Measurements from ENCODE around the gene EDN1.
"Not testable (repeated sequence)": the region's sequence is repeated elsewhere in the genome, so short reads cannot be mapped to it uniquely, and the experiment has no call there.

The EDN1 gene

DNA sequence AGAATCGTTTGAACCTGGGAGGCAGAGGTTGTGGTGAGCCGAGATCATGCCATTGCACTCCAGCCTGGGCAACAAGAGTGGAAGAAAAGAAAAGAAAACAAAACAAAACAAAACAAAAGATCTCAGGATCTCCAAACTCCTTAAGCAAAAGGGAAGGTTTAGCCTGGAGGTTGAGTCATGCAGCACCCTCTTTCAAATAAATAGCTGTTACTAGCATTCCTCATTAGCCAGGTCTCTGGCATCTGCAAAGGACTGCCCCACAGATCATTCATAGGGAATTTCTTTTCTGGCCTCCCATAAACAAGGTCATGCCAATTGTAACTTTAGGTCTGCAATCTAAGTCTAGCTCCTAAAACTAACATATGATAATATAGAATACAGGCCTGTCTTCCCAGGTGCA is 37.2 kb downstream of the EDN1 start:
- no peak for DNase-seq (ENCODE audit: low read depth)

DNA sequence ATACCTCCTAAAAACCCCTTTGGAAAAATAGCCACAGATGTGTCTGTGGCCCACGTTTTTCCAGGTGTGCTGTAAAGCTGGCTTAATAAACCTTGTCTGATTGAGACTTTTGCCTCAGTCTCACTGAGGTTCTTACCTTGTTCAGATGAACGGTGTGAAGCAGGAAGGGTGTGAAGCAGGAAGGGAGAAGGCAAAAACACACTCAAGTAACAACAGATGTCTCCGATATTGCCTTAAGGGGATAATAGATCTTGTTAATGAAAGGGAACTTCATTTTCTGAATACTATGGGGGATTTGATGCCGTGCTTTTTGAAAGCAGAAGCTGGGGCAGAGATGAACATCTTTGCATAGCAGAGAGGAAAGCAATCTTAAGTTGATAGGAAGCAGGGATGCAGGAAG is 37.8 kb downstream of the EDN1 start:
- no peak for DNase-seq (ENCODE audit: low read depth)

DNA sequence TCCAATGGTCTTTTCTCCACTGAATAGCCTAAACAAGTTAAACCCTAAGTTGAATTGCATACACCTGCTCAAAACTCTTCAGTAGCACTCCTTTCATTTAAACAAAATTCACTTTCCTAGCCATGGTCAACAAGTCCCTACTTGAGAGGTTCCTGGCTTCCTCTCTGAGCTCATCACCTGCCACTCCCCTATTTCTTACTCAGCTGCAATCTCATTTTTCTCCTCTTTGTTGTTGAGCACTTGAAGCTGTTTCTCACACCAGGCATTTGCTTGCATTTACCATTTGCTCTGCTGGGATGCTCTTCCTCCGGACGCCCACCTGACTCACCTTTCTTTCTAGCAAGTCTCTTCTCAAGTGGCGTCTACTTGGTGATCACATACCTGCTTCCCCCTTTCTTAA is 38.5 kb downstream of the EDN1 start:
- no peak for DNase-seq (ENCODE audit: low read depth)

DNA sequence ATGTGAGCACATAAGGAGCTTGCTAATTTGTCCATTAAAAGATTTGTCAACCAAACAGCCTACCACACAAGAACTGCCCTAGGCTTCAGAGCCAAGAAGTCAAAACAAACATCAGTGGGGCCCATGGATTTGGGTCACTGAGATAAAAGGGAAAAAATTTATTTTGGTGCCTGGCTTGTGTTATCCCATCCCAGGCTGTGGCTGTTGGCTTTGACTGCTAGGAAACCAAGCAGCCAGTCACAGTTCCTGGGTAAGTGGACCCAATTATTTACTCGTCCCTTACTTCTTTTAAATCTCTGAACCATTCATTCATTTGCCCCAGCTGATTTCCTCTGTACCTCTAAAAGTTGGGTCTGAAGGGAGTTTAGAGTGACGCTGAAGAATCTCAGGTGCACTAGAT is 41.3 kb downstream of the EDN1 start:
- no peak for DNase-seq (ENCODE audit: low read depth)

DNA sequence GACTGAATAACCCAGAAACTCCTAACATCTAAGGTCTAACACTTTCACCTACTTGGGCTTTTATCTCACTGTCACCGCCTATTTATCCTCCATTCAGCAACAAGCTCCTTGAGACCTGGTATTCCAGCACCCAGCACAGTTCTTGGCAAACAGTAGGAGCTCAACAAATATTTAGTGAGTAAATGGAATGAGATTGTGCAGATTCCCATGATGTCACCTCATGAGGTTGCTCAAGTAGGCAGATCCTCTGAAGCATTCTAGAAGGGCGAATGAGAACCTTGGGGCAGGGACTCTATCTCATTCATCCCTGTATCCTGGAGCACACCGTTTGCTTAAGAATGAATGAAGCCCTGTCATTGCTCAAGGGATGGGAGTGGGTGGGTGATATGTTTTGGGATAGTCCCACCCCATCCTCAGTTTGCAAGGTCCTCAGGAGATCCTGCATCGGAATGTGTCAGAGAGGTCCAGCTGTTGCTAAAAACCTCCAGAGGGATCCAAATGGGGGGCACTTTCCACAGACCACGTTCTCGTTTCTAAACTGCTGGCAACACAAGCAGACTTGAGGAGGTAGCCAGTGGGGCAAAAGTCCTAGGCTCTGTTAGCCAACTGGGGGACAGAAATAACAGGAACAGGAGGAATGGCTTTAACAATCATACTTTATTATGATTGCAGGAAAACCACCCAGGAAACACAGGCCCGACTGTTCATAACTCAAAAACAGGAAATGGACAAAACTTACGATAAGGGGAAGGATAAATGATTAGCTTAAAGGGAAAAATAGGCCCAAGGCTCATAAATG is 42.0 kb downstream of the EDN1 start:
- DNase-seq (ENCODE audit: low read depth) = no peak

DNA sequence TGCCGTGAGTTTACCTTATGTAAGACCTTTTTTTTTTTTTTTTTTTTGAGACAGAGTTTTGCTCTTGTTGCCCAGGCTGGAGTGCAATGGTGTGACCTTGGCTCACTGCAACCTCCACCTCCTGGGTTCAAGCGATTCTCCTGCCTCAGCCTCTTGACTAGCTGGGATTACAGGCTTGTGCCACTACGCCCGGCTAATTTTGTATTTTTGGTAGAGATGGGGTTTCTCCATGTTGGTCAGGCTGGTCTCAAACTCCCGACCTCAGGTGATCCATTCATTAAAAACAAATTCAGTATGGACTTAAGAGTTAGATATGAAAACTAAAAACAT is 42.6 kb downstream of the EDN1 start:
- not testable (repeated sequence) for DNase-seq (ENCODE audit: low read depth)

DNA sequence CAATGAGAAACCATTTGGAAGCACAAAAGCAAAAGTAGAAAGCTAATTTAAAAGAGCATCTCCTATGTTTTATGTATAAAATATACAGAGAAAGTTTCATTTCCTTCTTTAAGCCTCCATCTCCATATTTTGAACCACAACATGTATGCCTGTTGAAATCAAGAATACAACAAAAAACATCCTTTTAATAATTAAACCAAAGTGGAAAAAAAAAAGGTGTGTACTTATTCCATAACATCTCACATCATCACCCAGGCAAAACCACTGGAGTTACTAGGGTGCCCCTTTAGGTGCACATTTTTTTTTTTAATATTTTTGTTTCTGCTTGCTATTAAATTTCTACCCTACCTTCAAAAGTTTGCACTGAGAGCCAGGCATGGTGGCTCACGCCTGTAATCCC is 43.0 kb downstream of the EDN1 start:
- DNase-seq (ENCODE audit: low read depth) = no peak

DNA sequence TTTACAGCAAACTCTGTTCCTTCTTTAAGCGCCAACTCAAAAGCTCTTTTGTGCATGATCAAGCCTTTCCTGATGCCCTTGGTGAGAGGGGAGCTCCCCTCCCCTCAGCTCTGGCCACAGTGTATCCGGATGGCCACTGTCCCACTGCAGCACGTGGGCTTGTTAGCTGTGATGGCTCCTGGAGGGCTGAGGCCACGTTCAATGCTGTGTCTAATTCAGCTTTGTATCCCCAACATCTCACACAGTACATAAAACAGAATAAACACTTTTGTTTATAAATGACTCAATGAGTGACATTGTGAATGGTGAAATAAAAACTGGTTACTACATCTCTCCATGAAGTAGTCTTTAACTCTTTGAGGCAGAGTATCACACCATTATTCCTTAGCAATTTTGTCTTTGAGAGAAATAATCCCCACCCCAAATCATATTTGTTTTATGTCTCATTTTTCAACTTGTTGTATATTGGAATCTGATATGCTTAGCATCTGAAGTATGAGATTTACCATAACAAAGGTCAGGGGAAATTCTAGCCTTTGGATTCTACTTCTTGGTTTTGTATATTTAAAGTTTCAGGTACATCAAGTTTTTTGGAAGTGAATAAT is 44.5 kb downstream of the EDN1 start:
- DNase-seq (ENCODE audit: low read depth) = no peak

DNA sequence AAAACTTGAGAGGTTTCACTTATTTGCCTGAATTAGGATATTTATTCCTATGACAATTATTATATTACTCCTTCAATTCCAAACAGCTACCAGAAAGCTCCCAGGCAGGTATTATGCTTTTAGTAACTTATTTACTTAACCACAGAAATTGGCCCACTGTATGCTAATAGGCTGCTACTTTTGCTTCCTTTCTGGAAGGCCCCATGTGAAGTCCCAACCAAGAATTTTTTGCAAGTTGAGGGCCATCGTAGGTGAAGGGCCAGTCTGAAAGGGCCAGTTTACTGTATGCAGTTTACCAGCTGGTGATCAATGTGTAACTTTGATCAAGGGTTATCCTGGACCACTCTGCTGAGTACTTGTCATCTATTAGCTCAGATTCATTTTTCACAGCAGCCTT is 45.0 kb downstream of the EDN1 start:
- no peak for DNase-seq (ENCODE audit: low read depth)

DNA sequence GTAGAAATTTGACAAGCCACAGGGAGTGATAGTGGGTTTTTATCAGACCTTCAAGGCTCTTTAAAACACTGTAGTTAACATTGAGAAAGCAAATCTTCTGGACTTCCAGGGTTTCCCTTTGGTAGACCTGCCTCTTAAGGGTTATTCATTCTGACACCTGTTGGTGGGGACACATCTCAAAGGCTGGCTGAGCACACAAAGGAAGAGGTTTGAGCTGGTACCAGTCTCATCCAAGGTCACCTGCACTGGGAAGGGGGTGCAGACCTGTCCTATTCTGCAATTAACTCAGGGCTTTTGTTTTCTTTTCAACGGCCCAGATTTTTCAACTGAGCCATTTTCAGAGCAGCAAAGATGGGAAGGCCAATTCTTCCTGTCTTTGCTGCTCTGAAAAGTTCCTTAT is 45.6 kb downstream of the EDN1 start:
- DNase-seq (ENCODE audit: low read depth) = no peak

DNA sequence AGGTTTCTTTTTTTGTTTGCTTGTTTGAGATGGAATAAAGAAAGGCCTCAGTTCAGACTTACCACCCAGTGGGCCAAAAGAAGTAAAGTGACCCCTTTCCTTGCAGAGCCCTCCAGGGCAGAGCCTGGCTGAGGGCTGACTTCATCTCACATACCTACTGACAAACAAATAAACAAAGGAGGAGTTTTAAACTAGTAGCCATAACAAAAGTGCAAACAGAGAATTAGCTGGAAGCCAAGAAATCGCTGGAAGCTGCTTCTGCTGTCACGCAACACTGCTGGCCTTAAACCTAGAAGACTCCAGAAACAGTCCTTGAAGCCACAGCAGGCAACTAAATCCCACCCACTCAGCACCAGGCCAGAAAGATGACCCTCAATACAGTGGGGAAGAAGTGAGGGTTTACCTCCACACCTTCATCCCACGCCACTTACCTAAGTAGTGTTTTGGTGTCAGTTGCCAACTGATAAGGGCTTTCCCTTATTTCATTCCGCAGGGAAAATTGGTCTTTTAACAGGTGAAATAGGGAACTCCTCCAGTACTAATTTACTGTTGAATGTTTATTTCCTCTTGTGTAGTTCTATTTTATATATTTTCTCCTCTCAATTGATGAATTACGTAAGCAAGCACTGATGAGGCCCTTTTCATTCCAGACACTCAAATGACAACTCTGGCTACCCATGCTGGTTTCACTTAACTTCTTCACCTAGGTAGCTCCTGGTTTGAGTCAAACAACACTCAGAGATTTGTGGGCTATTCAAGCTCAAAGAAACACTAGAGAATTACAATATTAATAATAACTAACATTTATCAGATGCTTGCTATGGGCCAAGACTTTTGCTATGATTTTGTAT is 46.2 kb downstream of the EDN1 start:
- DNase-seq (ENCODE audit: low read depth) = no peak

DNA sequence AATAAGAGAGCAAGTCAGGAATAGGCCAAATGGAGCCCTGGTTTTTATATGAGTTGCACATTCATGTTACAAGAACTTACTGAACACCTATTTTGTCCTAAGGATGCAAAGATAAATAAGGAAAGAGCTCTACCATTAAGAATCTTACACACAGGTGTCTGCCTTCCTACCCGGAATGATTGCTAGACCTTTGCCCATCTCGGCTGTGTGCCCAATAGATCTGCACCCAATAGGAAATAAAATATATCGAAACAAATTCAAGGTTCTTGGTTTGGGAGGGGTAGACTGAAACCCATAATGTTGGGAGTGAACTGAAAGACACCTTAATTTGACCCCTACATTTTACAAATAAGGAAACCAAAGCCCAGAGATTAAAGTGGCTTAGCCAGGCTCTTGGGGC is 48.9 kb downstream of the EDN1 start:
- no peak for DNase-seq (ENCODE audit: low read depth)

DNA sequence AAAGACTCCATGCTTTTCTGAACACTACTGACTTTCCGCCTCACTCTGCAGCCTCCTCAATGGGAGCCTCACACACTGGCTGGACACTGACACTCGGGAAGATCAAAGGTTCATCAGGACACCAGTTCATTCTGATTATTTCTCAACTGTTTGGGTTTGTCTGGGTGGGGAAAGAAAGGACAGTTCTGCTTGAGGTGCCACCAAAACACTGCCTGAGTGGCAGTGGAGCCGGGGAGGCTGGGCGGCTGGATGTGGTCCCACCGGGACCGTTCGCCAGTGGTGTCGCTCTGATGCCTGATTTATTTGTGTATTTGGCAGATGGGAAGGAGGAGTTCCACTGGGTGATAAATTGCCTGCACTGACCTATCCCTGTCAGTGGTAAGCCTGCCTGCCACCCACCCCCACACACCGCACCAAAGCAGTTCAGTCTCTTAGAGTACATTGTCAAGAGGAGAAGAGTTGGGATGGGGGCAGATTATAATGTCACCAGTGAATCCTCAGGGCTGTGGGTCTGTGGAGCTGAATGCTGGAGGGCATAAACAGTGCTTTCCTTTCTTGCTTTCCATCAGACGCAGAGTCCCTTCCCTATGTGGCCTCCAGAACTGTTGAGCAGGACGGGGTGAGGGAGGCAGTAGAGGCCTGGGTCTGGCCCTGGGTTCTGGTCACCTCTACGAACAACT is 49.8 kb downstream of the EDN1 start:
- no peak for DNase-seq (ENCODE audit: low read depth)

DNA sequence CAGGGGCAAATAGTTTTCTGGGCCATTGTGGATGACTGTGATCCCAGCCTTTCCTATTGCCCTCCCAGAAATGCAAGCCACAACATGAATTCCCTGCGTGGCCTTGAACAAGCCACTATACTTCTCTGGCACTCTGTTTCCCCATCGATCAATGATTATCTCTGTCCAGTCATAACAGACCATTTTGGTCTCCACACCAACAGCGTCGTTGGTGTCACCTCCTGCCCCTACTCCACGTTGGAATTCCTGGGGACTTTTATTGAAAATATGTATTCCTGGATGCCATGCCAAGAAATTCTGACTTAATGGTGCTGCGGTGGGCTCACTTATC is 50.3 kb downstream of the EDN1 start:
- no peak for DNase-seq (ENCODE audit: low read depth)

DNA sequence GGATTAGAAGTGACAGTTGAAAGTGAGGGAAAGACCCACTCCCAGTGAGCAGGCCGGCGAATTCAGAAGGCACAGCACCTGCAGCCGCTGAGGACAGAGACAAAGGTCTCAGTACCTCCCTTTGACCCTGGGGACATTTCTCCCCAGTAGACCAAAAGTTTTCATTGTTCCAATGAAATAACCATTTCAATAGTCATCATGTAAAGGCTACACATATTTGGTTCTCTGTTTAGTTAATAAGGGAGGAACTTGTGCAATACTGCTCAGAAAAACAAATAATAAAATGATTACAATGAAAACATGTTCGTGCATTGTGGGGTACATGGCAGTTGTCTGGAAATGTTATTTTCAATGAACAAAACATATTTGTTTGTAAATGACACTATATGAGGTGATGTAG is 52.5 kb downstream of the EDN1 start:
- no peak for DNase-seq (ENCODE audit: low read depth)

DNA sequence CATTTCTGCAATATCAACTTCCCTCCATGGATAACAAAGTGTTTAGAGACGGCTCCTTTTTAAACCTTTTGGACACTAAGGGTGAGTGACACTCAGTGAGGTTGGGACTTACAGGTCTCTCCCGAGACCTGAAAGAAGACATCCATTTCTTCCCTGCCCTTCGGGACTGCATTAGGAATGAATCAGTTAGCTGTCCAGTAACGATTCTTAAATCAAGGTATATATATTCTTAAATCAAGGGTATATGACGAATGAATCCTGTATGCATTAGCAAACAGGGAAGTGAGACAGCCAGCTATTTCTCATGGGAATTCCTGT is 52.9 kb downstream of the EDN1 start:
- no peak for DNase-seq (ENCODE audit: low read depth)

DNA sequence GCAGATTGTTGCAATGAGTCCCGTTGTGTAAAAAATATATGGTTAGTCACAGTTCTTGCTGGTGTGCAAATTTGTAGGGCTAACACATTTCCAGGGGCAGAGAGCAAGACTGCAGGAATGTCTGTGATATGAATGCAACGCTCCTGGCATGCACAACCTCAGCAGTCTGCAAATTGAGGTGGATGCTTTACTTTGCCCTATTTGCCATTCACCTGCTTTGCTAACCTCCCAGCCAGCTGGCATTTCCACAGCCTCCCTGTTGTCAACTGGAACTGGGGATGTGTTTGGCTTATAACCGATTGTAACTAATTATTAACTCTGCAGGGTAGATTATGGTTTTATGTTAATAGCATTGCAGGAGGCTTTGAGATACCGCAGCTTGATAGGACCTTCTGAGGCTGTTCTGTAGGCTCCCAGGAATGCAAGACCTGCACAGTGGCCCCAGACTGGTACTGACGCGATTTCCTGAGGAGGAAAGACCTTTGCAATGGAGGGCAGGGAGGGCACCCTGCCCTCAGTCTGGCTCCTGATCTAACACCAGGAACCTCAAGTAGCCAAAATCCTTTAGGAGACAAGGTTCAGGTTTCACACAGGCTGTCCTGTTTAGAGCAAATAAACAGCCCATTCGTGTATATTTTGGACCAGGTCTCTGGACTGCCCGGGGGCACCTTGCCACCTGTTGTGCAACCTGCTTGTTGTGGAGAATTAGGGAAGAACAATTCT is 53.4 kb downstream of the EDN1 start:
- no peak for DNase-seq (ENCODE audit: low read depth)

DNA sequence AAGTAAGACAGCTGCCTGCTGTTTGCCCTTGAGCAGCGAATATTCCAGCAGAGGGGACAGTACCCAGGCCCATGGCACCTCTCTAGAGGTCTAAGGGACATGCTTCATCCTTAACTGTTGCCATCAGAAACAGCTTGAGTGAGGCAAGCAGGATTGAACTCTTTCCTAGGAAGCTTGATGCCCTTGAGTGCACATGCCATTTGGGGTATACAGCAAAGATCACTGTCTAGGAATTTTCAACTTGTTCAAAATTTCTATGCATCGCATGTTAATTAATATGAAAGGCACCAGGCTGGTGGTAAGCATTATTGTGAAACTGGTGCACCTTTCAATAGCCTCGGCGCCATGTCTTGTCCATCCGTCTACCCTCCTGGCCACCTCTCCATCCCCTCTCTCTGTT is 54.1 kb downstream of the EDN1 start:
- DNase-seq (ENCODE audit: low read depth) = no peak

DNA sequence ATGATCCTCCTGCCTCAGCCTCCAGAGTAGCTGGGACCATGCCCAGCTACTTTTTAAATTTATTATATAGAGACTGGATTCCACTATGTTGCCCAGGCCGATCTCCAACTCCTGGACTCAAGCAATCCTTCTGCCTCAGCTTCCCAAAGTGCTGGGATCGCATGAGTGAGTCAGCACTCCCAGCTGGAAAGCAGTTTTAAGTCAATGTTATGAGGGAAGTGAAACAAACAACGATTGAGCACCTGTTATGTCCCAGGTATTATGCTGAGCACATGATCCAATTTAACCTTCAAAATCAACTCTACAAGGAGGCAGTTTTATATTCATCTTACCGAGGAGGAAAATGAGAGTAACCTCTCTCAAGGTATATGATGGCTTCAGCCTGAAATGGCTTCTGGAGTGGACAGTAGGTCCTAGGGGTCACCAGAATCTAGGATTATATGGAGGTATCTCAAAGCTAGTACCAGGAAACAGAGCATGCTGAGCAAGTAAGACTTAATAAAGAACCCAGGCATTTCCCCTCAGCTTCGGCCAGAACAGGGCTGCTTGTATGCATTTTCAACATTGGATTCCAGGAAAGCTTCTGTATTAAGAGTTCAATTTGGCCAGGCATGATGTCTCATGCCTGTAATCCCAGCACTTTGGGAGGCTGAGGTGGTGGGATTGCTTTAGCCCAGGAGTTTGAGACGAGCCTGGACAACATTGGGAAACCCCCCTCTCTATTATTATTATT is 55.0 kb downstream of the EDN1 start:
- no peak for DNase-seq (ENCODE audit: low read depth)

DNA sequence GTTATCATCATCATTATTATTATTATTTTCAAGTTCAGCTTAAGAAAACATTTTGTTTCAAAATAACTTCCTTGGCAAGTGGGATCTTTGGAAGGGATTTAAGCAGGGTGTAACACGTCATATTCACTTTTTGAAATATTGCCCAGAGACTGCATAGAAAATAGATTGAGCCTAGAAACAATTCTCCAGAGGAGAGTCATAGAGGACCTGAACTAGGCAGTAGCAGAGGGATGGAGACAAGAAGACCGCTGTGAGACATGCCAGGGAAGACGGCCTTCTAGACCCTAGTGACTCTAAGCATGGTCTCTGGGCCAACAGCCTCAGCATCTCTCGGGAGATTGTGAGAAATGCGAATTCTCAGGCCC is 55.5 kb downstream of the EDN1 start:
- no peak for DNase-seq (ENCODE audit: low read depth)
